Lung (tissue), 12 donors: Measurements from ENCODE around the gene TENT4A. TPM values are rescaled to one million over a fixed set of nuclear protein-coding genes. Genes with fewer than 3 reads are reported as not detected.

Experiments used
- ATAC-seq: fragments of 200-7000 bp; cut with Tn5 transposase; one replicate; pipeline ENCODE4 v1.9.1; 2020; ENCODE audit warnings: moderate number of reproducible peaks; ENCODE audit not compliant: insufficient read depth, low FRiP score
- DNase-seq, 3 donors: peaks; one replicate each; pipeline ENCODE4 v3.0.0-alpha.2; 2013 to 2017
- H3K27ac ChIP-seq, 2 donors: one replicate each; pipeline ENCODE4 v1.5.1; 2013; ENCODE audit warnings: mild to moderate bottlenecking in 2 of 2, moderate library complexity in 2 of 2, control low read depth in 1 of 2, inconsistent platforms in 1 of 2, low read depth in 1 of 2, low read length in 1 of 2
- H3K27me3 ChIP-seq, 3 donors: one replicate each; pipeline ENCODE4 v1.5.1; 2013; ENCODE audit warnings: low read length in 2 of 3; ENCODE audit not compliant: control insufficient read depth in 3 of 3, insufficient read depth in 3 of 3
- H3K36me3 ChIP-seq, 4 donors: one replicate each; pipeline ENCODE4 v1.5.1; 2013; ENCODE audit warnings: low read length in 4 of 4, mild to moderate bottlenecking in 1 of 4, moderate library complexity in 1 of 4; ENCODE audit not compliant: control insufficient read depth in 4 of 4, insufficient read depth in 4 of 4
- H3K4me1 ChIP-seq, 5 donors: one replicate each; pipeline ENCODE4 v1.5.1; 2013; ENCODE audit warnings: low read length in 5 of 5, mild to moderate bottlenecking in 2 of 5, moderate library complexity in 1 of 5; ENCODE audit not compliant: control insufficient read depth in 5 of 5, insufficient read depth in 5 of 5
- H3K4me3 ChIP-seq: one replicate; pipeline ENCODE4 v1.5.1; 2013; ENCODE audit warnings: mild to moderate bottlenecking, control low read depth, moderate library complexity
- H3K9ac ChIP-seq, 2 donors: one replicate each; pipeline ENCODE4 v1.5.1; 2013; ENCODE audit warnings: low read length in 2 of 2, control low read depth in 1 of 2; ENCODE audit not compliant: insufficient read depth in 1 of 2
- H3K9me3 ChIP-seq, 4 donors: one replicate each; pipeline ENCODE4 v1.5.1; 2013; ENCODE audit warnings: low read length in 3 of 4, mild to moderate bottlenecking in 1 of 4, moderate library complexity in 1 of 4; ENCODE audit not compliant: control insufficient read depth in 4 of 4, insufficient read depth in 3 of 4
- CTCF ChIP-seq: IDR thresholded peaks from 2 replicates; pipeline ENCODE4 v1.5.1; 2012; ENCODE audit warnings: mild to moderate bottlenecking; ENCODE audit errors: control extremely low read depth, extremely low read depth
- WGBS, 2 donors: extraction: QIAGEN DNeasy Blood & Tissue Kit; methylation state at CpG; one replicate each; pipeline ENCODE4 v1.1.7; 2013; 5-methylcytosine and 5-hydroxymethylcytosine counted together
- polyA plus RNA-seq, 2 donors: library from polyadenylated mRNA; stranded (reverse); fragments of 200-250 nt; gene quantifications; one replicate each; pipeline ENCODE4 v1.2.1, GENCODE V29; 2013
- total RNA-seq, 2 donors: library from RNA; depleted of rRNA in 1 of 2; stranded (reverse); fragments of >200 nt in 1 of 2; gene quantifications; one replicate each; pipeline ENCODE4 v1.2.1, GENCODE V29; 2014 to 2021
- donor health status: control.
- donor health status: control.
- donor health status: Bipolar disorder and iron deficiency.
- donor health status: healthy.
- donor health status: DM: yes; HTN: yes; CAD: no.

Gene TENT4A
- total and polyA plus RNA-seq, 4 donors, result 9.4 to 46.9 (median 17.3) TPM

DNA sequence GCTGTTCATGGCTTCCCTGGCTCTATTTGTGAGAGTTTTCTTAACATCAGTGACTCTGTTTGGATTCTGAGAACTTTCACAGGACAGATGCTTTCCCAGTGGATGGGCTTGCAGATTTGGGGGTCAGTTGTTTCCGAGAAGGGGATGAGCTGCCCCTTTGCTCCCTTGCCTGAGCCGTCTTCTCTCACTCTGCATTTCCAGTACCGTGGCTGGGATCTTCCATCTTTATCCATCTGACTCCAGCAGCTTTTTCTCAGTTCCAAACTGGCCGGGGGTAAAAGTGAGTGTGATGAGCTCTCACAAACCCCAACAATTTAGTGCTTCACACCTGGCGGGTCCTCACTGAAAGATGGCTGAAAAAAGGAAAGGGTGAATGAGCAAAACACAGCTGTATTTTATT, 79.1 kb downstream of the TENT4A start:
- no peak for TF ChIP-seq CTCF
- DNase-seq (no peak), ATAC-seq (no peak)
- Histone ChIP-seq H3K4me1 (peaks cover 0 to 2% (median 0%) of the 10 kb centered on the region in 5 donors), H3K4me3 (no peak overlapping the region), H3K27me3 (peaks cover 0 to 4% (median 3%) of the 10 kb centered on the region in 3 donors), H3K27ac (no peak overlapping the region), H3K36me3 (no peaks in the 10 kb centered on the region), H3K9me3 (no peaks in the 10 kb centered on the region), H3K9ac (no peak overlapping the region)
- WGBS, 2 donors, result 77 to 90% methylated on average over 5 of the region's 5 CpGs

DNA sequence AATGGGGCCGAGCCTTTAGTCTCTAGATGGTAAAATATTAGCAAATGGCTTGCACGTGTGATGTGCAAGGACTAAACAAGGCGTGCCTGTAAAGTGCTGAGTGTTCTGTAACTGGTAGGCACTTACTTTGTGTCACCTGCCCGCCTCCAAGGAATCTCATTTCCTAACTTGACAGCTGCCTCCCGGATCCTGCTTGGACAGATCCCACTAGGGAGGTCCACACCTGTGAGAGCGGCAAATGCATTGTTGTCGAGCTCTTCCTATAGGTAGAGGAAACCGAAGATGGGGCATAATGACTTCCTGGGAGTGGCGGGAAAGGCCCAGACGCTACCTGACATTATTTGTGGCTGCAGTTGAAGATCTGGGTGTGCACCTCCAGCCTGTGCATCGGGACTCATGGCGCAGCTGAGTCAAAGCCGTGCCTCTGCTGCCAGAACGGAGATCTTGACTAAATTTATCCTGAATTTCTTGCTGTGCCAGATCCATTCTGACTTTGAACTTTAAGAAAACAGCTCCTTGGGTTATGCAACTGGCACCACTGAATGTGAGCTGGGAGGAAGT, 79.8 kb downstream of the TENT4A start:
- peaks cover 0 to 2% (median 0%) of the 10 kb centered on the region in 5 donors for H3K4me1 ChIP-seq
- DNase-seq (peak in 1 of 3 donors; percentile 12), ATAC-seq (no peak)
- H3K9me3 ChIP-seq, result no peaks in the 10 kb centered on the region
- peaks cover 0 to 5% (median 3%) of the 10 kb centered on the region in 3 donors for H3K27me3 ChIP-seq
- no peak overlapping the region for H3K27ac ChIP-seq
- no peak overlapping the region for H3K4me3 ChIP-seq
- TF ChIP-seq CTCF, result no peak
- no peaks in the 10 kb centered on the region for H3K36me3 ChIP-seq
- WGBS, 2 donors, result 43% methylated on average over 14 of the region's 14 CpGs
- no peak overlapping the region for H3K9ac ChIP-seq

DNA sequence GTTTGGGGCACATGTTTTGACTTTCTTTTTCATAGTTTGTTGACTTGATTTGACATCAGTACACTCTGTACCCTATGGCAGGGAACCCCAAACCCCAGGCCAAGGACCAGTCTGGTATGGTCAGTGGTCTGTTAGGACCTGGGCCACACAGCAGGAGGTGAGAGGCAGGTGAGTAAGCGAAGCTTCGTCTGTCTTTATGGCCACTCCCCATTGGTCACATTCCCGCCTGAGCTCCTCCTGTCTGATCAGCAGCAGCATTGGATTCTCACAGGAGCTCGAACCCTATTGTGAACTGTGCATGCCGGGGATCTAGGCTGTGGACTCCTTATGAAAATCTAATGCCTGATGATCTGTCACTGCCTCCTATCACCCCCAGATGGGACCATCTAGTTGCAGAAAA, 88.0 kb downstream of the TENT4A start:
- no peak overlapping the region for H3K9ac ChIP-seq
- no peak for DNase-seq
- 75 to 89% methylated on average over 5 of the region's 5 CpGs for WGBS, 2 donors

More for the DNA sequence above, 88.0 kb downstream of the TENT4A start:
- Histone ChIP-seq H3K4me3 (no peak overlapping the region), H3K9me3 (peaks cover 0 to 5% (median 2%) of the 10 kb centered on the region in 4 donors), H3K27ac (no peak overlapping the region), H3K4me1 (peaks cover 0 to 13% (median 0%) of the 10 kb centered on the region in 5 donors), H3K27me3 (peaks cover 0 to 3% (median 0%) of the 10 kb centered on the region in 3 donors), H3K36me3 (no peaks in the 10 kb centered on the region)
- TF ChIP-seq CTCF, result no peak
- no peak for ATAC-seq
